GM18873 (cell line): ENCODE results near the gene COL9A3.

Source experiments
- ATAC-seq: cut with Tn5 transposase; IDR thresholded peaks from one replicate; pipeline ENCODE4 v1.9.1; 2021; ENCODE audit warnings: mild to moderate bottlenecking, moderate library complexity, moderate number of reproducible peaks; ENCODE audit not compliant: unreplicated experiment, low FRiP score

Gene COL9A3

DNA sequence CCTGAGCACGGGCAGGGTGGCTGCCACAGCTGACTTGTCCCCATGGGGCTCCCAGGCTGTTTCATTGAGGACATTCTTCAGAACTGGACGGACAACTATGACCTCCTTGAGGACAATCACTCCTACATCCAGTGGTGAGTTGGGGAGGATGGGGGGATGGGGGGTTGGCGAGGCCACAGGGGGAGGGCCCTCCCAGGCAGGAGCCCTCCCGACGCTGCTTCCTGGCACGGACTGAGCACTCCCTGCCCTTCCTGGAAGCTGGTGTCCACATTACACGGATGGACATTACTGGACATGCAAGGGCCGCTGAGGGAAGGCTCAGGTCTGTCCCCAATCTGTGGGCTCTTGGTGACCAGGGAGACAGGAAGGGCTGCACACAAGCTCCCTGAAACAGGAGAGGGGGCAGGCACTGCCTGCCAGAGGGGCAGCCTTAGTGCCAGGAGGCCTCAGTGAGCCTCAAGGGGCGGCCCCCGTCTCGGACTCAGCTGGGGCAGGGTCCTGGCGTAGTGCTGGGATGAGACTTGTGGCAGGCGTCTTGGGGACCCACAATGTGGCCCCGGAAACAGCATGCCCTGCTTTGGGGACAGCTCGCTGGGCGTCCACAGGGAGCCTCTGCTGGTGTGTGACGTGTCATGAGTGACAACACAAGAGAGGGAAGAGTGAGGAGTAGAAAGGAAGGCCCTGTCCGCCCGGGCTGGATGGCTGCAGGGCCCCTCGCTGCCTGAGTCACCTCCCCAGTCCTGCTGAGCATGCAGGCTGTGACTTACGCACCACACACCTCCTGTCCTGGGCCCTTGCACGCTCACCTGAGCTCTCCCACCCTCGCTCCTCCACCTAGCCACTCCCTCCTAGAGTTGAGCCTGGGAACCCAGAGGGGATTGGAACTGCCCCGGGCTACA, 7.1 kb upstream of the COL9A3 start:
- ATAC-seq: no peak

DNA sequence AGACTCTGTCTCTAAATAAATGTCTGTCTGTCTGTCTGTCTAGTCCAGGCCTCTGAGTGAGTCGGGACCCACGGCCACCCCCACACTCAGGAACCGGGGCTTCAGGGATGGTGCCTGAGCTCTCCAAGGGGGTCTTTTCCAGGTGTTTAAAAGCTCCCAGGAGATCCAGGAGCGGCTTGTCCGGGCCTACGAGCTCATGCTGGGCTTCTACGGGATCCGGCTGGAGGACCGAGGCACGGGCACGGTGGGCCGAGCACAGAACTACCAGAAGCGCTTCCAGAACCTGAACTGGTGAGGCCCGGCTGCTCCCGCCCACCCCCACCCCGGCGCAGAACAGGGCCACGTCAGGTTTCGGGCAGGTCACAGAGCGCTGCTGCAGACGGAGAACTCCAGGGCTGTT, 5.5 kb upstream of the COL9A3 start:
- ATAC-seq: no peak

DNA sequence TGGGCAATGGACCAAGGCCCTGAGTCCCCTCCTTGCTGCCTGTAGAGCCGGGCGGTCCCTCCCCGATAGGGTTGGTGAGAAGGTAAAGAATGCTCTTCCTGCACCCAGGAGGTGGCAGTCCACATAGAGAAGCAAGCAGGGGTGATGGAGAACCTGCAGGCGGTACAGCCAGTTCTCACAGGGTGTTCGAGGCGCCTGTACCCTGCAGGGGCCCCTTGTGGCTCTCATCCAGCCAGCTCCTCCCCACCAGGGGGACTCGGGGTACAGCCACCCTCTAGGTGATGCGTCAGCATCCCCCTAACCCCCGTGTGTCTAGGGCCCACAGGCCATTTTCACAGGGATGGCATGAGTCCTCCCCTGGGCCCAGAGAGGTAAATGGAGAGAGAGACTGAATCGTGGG, 5.1 kb upstream of the COL9A3 start:
- no peak for ATAC-seq

DNA sequence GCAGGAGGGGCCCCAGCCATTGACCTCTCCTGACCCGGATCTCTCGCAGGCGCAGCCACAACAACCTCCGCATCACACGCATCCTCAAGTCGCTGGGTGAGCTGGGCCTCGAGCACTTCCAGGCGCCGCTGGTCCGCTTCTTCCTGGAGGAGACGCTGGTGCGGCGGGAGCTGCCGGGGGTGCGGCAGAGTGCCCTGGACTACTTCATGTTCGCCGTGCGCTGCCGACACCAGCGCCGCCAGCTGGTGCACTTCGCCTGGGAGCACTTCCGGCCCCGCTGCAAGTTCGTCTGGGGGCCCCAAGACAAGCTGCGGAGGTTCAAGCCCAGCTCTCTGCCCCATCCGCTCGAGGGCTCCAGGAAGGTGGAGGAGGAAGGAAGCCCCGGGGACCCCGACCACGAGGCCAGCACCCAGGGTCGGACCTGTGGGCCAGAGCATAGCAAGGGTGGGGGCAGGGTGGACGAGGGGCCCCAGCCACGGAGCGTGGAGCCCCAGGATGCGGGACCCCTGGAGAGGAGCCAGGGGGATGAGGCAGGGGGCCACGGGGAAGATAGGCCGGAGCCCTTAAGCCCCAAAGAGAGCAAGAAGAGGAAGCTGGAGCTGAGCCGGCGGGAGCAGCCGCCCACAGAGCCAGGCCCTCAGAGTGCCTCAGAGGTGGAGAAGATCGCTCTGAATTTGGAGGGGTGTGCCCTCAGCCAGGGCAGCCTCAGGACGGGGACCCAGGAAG, 4.5 kb upstream of the COL9A3 start:
- no peak for ATAC-seq

DNA sequence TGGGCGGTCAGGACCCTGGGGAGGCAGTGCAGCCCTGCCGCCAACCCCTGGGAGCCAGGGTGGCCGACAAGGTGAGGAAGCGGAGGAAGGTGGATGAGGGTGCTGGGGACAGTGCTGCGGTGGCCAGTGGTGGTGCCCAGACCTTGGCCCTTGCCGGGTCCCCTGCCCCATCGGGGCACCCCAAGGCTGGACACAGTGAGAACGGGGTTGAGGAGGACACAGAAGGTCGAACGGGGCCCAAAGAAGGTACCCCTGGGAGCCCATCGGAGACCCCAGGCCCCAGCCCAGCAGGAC, 4.0 kb upstream of the COL9A3 start:
- ATAC-seq: no peak

DNA sequence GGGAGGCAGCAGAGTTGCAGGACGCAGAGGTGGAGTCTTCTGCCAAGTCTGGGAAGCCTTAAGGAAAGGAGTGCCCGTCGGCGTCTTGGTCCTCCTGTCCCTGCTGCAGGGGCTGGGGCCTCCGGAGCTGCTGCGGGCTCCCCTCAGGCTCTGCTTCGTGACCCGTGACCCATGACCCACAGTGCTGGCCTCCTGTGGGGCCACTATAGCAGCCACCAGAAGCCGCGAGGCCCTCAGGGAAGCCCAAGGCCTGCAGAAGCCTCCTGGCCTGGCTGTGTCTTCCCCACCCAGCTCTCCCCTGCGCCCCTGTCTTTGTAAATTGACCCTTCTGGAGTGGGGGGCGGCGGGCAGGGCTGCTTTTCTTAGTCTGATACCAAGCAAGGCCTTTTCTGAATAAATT, 3.3 kb upstream of the COL9A3 start:
- ATAC-seq: no peak

DNA sequence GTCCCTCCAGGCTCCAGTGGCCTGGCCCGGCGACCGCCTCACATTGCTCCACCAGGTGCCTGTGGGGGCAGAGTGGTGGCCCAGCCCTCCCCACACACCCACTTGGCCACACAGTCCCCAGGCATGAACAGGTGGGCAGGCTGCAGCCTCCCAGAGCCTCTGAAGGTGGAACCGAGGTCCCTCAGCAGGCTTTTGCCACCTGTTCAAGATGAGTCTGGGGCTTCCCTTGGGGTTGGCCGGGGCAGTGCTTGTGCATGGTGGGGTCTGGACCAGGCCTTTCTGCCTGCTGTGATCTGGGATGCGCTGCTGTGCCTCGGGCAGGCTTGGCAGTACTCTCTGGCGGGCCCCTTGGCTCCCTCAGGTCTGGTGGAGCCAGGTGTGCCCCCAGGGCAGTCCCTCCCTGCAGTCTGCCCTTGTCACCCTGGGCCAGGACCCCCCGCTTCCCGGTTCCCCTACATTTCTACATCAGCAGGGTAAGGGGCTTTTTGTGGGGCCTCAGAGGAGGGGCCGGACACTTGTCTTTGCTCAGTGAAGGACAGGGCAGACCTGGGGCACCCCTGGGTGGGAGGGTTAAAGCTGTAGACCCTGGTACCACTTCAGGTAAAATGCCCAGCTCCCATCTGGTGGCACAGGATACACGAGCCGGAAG, 2.7 kb upstream of the COL9A3 start:
- no peak for ATAC-seq

DNA sequence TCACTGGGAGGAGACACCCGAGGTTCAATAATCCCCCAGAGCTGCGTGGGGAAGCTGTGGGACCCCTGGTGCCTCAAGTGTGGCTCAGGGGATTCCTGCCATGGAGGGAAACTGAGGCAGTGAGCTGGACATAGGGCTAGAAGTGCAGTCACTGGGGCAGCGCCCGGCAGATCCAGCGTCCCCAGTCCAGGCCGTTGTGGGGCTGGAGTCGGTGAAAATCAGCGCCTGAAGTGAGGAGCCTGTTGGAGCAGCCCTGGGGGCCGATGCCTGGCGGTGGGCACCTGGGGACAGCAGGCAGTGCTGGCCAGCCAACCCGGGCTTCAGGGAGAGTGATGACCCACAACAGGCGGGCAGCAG, 2.2 kb upstream of the COL9A3 start:
- ATAC-seq: no peak

DNA sequence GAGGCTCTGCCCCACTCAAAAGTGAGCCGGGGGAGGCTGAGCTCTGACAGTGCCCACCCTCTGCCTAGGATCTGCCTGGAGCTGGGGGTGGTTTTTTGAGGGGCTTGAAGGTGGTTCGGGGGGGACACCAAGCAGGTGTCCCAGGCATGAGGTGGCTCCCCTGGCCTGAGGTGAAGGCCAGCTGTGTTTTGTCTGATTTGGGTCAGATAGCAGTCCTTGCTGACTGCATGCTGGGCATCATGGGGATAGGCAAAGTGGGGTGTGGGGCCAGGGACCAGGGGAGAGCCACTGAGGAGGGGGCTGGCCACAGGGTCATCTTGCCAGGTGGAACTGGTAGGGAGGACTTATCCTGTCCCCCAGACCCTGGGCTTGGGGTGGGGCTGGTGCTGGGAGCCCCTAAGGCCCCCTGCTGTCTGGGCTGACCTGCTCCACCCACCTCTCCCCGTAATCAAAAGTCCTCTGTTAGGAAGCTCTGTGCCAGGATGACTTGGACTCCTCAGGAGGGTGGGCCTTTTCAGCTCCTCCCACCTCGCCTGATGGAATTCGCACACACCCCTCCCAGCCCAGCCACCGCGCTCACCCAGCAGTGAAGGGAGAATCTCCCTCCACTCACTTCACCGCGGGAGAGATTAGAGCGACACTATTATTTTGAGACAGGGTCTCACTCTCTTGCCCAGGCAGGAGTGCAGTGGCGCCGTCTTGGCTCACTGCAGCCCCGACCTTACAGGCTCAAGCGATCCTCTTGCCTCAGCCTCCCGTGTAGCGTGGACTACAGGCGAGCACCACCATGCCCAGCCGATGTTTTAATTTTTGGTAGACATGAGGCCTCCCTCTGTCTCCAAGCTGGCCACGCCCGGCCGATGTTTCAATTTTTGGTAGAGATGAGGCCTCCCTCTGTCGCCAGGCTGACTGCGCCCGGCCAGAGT, 1.5 kb upstream of the COL9A3 start:
- ATAC-seq: no peak

DNA sequence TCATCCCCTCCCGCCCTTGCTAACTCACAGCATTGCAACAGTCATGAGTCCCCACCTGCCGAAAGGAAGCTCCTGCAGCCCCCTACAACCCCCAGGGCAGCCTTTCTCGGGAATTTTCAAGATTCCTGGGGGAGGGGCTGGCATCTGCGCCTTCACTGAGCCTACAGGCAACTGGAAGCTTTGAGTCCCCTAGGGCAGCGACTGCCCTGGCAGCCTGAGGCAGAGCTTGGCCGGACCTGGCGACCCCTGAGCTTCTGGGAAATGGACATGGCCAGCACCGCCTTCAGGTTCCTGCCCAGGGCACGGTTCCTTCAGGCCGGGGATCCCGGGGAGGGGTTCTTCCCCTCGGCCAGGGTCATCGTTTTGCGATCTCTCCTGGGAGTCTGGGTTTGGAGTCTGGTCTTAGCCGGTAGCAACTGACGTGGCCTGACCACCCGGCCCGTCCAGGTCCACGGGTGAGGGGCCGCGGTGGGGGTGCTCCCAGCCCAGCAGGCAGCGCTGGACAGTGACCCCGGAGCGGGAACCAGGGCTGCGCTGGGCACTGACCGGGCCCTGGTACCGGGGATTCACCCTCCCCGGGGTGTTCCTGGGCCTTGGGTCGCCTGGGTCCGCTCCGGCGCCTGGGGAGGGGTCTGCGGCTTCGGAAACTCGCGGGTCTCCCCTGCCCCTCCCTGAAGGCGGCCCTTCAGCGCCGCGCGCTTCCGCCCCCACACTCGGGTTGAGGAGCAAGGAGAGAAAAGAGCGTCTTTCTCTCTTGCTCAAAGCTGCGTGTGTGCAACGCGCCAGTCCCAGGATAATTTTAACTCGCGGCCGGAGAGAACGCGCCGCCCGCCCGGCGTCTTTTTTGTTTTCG, 593 bp upstream of the COL9A3 start:
- no peak for ATAC-seq

DNA sequence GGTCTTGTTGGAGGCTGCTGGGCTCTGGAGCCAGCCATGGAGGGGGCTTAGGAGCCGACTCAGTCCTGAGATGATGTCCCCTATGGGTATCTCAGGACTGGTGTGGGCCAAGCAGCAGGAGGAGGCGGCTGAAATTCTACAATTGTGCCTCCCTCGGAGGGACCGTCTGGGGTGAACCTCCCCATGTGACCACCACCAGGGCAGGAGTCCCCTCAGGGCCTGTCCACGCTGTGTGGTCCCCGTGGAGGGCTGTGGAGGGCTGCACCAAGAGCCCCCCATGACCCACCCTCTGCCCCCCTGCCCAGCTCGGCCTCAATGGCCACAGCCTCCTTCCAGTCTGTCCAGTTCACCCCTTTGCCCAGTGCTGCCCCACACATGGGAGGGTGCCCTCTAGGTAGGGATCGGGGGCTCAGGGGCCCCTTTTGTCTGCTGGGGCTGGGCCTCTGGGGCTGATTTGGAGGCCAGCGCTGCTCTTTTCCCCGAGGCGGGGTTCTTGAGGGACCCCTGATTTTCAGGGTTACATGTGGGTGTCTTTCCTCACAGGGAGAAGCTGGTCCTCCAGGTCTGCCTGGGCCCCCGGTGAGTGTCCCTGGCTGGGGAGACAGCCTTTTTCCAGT, 1.2 kb downstream of the COL9A3 start:
- no peak for ATAC-seq

DNA sequence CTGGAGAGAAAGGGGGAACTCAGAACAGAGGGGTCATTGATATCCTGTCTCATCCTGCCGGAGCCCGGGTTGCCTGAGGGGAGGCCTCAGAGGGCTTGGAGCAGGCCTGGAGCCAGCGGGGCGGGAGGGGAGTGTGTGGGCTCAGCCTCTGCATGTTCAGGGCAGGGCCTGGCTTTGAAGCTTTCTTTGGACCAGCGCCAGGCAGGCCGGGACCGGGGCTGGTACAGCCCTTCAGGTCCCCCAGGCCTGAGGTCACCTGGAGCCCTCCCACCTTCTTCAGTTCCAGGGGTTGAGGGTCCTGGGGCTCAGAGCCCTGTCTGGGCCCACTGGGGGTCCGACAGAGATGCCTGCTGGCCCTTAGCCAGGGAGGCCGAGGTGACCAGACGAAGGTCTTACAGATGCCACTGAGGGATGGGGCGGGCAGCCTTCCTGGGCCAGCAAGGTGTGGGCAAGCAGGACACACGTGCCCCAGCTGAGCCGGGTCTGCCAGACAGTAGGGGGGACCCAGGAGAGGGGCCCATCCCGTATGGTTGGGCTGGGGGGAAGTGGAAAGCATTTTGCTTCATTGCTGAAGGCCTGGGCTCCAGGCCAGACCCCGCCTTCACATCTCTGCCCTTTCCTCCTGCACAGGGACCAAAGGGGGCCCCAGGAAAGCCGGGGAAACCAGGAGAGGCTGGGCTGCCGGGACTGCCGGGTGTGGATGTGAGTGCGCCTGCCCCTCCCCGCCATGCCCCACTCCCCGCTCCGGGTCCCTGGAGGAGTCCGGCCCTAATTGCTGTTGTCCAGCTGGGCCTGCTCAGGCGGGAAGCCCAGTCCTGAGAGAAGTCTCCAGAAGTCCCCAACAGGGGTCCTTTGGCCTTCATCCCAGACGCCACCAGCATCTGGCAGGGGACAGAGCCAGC, 2.0 kb downstream of the COL9A3 start:
- ATAC-seq: no peak

DNA sequence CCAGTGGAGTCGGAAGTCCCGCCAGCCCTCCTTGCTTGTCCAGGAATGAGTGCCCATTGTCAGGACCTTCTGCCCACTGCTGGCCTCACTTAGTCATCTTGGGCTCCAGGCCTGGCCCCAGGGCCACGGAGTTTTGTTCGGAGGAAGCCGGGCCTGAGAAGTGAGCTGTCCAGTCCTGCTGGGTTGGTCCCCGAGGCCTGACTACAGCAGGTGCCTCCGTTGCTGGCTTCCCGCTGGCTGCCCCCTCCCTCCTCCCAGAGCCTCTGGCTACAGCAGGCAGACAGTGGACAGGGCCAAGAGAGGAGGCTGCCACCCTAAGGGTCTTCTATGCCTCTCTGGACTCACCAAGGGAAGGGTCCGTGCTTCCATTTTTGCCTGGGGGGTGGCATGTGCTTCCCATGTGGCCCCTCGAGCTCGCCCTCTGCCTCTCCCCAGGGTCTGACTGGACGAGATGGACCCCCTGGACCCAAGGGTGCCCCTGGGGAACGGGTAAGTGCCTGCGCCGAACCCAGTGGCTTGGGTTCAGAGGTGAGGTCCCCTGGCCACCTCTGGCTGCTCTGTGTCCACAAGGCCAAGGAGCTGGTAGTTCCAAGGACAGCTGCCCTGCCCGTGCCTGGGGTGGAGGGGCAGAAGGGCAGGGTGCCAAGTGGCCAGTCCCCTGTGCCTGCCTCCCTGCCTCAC, 2.8 kb downstream of the COL9A3 start:
- no peak for ATAC-seq

DNA sequence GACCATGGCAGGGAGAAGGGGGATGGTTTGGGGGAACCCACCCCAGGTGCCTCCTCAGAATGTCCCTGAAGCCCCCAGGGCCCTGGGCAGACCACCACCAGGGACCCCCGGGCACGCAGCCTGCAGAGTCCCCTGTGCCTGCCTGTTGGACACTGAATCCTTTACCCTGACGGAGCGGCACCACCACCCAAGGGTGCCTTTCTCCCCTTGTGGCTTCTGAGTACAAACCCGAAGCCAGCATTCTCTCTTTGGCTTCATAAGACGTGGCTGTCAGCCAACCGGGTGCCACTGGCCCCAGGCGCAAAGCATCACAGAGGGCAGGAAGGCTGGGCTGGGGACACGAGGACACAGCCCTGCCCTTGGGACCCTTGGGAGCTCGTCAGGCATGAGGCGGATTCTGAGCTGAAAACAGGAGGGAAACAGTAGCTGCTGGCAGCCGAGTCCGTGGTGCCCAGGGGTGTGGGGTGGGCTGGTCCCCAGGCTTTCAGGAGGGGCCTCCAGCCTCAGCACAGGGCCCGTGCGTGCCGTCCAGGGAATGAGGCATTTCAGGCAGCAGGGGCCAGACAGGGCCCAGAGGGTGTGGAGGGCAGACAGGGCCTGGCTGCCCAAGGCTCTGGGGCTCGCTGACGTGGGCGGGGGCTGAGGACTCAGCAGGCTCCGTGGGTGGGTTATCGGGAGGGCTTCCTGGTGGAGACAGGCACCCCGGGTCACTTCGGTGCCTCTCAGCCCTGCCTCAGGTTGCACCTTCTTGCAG, 3.5 kb downstream of the COL9A3 start:
- ATAC-seq: no peak

DNA sequence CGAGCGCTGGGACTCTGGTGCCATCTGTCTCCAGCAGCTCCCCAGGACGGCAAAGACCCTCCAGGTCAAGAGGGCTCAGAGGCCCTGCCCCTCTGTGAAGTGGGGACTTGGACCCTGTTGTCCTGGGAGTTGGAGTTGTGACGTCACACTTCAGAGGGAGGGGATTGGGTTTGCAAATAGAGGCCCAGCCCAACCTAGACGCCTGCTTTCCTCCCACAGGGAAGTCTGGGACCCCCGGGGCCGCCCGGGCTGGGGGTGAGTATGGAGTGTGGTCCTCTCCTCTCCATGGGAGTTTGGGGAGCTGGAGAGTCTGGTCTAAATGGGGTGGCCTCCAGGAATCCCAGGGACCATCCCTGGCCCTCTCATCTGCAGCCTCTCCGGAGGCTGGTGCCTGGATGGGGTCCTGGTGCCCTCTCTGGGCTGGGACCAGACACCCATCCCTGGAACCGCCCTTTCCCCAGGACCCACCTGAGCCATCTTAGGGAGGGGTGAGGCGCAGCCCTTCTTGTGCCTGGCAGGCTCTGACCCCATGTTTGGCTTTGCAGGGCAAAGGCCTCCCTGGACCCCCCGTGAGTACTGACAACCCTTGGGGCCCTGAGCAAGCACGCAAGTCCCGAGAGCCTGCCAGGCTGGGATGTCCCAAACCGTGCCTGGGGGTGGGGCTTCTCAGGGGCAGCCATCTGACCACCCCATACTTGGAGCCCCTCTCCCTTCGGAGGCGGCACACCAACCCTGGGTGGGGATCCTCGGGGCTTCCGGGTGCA, 4.3 kb downstream of the COL9A3 start:
- no peak for ATAC-seq

DNA sequence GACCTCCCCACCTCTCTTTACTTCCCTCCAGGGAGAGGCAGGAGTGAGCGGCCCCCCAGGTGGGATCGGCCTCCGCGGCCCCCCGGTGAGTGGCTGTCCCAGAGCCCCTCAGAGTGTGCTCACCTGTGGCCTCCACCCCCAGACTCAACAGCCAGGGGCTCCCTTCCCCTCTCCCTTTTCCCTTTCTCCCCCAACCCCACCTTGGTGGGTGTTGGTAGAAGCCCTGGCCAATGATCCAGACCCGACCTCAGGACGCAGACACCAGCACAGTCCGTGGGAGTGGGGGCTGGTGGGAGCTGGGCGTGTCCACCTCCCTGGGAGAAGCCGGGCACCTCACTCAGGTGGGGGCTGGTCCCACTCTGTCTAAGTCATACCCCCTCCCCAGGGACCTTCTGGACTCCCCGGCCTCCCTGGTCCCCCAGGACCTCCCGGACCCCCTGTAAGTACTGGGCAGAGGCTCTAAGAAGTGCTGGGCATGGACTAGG, 4.9 kb downstream of the COL9A3 start:
- ATAC-seq: no peak
